Neural cell (in vitro differentiated cells): ENCODE results near the gene ADD2.

ENCODE experiments used
- CTCF ChIP-seq: fragments of 450-650 bp; IDR thresholded peaks from 2 replicates; pipeline ENCODE4 v1.5.1; 2014; ENCODE audit warnings: antibody characterized with exemption, mild to moderate bottlenecking, moderate library complexity; ENCODE audit not compliant: poor library complexity, severe bottlenecking
- EZH2 ChIP-seq: fragments of 200-600, 300-800 bp; shearing (Covaris generic), sonication (generic); IDR thresholded peaks from 2 replicates; pipeline ENCODE4 v1.6.1; 2014; ENCODE audit warnings: antibody characterized with exemption, low read length, borderline replicate concordance, mild to moderate bottlenecking; ENCODE audit not compliant: insufficient read depth, poor library complexity, severe bottlenecking

DNA sequence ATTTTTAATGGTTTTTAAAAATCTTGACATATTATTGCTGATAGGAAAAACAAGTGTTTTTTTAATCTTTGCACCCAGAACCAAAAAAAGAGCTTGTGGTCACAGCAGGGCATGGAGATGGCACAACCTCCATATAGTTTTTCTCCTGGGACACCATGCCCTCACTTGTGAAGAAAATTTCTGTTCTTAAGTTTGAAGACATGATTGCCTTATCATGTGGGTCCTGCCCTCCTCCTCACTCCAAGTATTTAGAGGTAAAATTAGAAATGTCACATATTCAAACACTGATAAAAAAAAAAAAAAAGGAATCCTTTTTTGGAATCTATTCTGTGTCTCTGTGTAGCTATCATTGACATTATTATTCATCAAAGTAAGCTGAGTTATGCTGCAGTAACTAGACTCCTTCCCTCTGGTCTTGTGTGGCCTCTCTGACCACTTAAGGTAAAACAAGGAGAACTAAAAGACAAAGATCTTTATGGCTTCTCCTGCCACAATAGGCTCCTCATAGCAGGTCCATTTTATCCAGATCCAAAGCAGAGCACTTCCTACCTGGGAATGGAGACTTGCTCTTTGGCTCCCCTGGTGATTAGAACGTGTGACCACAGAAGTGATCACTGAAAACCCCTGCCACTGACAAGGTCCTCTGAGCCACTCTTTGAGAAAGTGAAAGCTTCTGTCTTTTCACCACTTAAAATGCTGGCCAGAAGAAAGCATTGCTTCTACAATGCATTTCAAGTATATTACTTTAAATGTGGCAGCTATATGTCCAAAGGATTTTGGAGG, 19.8 kb downstream of the ADD2 start:
- TF ChIP-seq CTCF (no peak), EZH2 (no peak)
